HL-60 (cell line): ENCODE measurements around the gene KCNJ1.

Experiments used
- GABPA ChIP-seq: IDR thresholded peaks from 2 replicates; pipeline ENCODE4 v1.6.1; 2012; ENCODE audit warnings: low read depth
- POLR2AphosphoS5 ChIP-seq: IDR thresholded peaks from 2 replicates; pipeline ENCODE4 v1.6.1; 2012; ENCODE audit warnings: low read depth

DNA sequence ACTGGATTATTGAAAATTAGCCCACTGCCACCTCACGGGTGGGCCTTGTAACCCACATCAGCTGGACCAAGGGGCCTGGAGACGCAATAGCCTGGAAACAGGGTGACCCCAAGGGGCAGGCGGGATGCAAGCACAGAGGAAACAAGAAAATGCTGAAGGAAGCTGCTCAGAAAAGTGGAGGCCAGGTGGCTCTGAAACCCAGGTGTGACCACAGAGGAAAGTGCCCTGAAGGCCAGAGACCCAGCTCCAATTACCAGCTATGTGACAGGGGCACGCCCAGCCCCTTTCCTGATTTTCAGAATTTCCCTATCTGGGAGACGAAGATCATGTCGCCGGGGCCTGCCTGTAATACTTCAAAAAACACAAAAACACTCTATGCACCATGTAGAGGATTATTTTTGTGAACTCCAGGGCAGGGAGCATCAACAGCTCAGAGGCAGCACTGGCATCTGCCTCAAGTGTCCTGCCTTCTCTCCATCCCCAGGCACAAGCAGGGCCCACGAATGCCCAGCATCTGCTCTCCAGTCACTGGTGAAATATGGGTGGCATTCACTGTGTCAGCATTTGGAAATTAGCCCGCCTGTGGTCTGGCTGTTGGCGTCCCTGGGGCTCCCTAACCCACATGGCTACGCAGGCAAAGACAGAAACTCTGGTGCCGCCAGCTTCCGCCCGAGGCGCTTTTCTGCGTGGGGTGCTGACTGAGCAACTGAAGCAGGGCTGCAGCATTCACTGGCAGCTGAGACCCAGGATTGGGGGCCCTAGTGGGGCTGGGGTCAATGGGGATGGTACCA lies 6.3 kb downstream of the KCNJ1 start:
- TF ChIP-seq GABPA (no peak), POLR2AphosphoS5 (no peak)
